ENCODE measurements around the gene LRP3.

Gene LRP3

GRCh38 chr19:33212436-33213172 lies 18.5 kb downstream of the LRP3 start:
- DNase-seq (ENCODE audit: extremely low spot score) = no peak
- TF ChIP-seq L3MBTL2 (conservative IDR thresholded peaks at IDR 0.05) (no peak), TARDBP (IDR thresholded peaks at IDR 0.05) (no peak), ZNF384 (IDR thresholded peaks at IDR 0.05) (no peak), NFRKB (IDR thresholded peaks at IDR 0.05) (no peak), LEF1 (IDR thresholded peaks at IDR 0.05; ENCODE audit: borderline replicate concordance) (no peak), SP1 (IDR thresholded peaks at IDR 0.05) (no peak), CTBP1 (IDR thresholded peaks at IDR 0.05; ENCODE audit: borderline replicate concordance) (no peak), FOXA1 (IDR thresholded peaks at IDR 0.05) (no peak), HDGF (IDR thresholded peaks at IDR 0.05; ENCODE audit: borderline replicate concordance) (no peak), BHLHE40 (IDR thresholded peaks at IDR 0.05; ENCODE audit: borderline replicate concordance) (no peak)
- ChIA-PET CTCF (no interaction called here), POLR2A (no interaction called here)

DNA sequence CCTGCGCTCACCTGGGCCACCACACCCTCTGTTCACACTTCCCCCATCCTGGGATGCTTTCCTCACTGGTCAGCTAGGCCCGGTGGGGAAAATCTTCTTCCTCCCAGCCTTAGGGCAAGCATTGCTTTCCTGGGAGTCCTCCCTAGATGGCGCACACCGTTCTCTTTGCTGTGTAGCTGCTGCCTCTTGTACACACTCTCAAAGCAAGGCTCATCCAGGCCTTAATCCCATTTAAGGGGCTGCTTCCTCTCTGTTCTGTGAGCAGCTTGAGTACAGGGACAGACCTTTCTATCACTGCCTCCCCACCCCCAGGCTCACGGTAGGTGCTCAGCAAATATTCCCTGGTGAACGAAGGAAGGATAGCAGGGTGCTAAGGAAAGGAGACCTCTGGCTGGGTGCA lies 20.5 kb downstream of the LRP3 start:
- ChIA-PET POLR2A (no interaction called here), CTCF (no interaction called here)
- TF ChIP-seq L3MBTL2 (conservative IDR thresholded peaks at IDR 0.05) (no peak), CTBP1 (IDR thresholded peaks at IDR 0.05; ENCODE audit: borderline replicate concordance) (no peak), PKNOX1 (IDR thresholded peaks at IDR 0.05) (no peak), TARDBP (IDR thresholded peaks at IDR 0.05) (no peak), FOXM1 (IDR thresholded peaks at IDR 0.05; ENCODE audit: borderline replicate concordance) (no peak), ARNT (IDR thresholded peaks at IDR 0.05) (no peak), ELF4 (IDR thresholded peaks at IDR 0.05) (no peak), ZNF384 (IDR thresholded peaks at IDR 0.05) (no peak), BHLHE40 (IDR thresholded peaks at IDR 0.05; ENCODE audit: borderline replicate concordance) (no peak), FOXA1 (IDR thresholded peaks at IDR 0.05) (no peak), NFRKB (IDR thresholded peaks at IDR 0.05) (no peak)
- DNase-seq (ENCODE audit: extremely low spot score) = peak; percentile 59

DNA sequence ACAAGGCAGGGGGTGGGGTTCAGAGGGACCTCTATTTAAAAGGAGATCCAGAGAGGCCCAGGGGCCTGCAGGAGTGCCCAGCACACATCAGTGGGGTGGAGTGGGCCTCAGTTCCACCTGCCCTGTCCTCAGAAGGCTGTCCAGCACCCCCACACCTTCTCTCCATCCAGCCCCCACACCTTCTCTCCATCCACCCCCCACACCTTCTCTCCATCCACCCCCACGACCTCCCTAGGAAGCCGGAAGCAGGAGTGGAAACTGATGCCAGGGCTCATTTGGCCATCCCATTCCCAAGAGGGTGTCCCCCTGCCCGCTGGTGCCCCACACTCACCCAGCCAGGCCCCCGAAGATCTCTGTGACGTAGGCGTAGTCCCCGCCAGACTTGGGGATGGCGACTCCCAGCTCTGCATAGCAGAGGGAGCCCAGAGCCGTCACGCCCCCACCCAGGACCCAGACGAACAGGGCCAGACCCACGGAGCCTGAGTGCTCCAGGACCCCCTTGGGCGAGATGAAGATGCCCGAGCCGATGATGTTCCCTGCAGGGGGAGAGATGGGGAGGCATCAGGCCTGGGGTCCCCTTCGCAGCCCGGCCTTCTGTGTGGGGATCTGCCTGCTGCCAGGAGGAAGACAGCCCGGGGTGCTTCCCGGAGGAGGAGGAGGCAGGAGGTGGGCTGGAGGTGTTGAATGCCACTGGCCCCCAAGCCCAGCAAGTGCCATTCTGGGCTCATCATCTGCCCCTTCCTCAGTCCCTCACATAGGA lies 21.5 kb downstream of the LRP3 start:
- CTCF ChIA-PET = no interaction called here
- TF ChIP-seq NFRKB (IDR thresholded peaks at IDR 0.05) (no peak), HDGF (IDR thresholded peaks at IDR 0.05; ENCODE audit: borderline replicate concordance) (no peak), ZNF384 (IDR thresholded peaks at IDR 0.05) (no peak), L3MBTL2 (conservative IDR thresholded peaks at IDR 0.05) (no peak), TARDBP (IDR thresholded peaks at IDR 0.05) (no peak), ARNT (IDR thresholded peaks at IDR 0.05) (no peak), CTBP1 (IDR thresholded peaks at IDR 0.05; ENCODE audit: borderline replicate concordance) (no peak), ELF4 (IDR thresholded peaks at IDR 0.05) (no peak), SP1 (IDR thresholded peaks at IDR 0.05) (no peak), SUZ12 (IDR thresholded peaks at IDR 0.05) (no peak), FOXA1 (IDR thresholded peaks at IDR 0.05) (no peak), PKNOX1 (IDR thresholded peaks at IDR 0.05) (no peak), FOXM1 (IDR thresholded peaks at IDR 0.05; ENCODE audit: borderline replicate concordance) (no peak), FOXK2 (IDR thresholded peaks at IDR 0.05) (no peak), LEF1 (IDR thresholded peaks at IDR 0.05; ENCODE audit: borderline replicate concordance) (no peak), BHLHE40 (IDR thresholded peaks at IDR 0.05; ENCODE audit: borderline replicate concordance) (no peak)
- POLR2A ChIA-PET = no interaction called here
- DNase-seq (ENCODE audit: extremely low spot score) = no peak

- DNase-seq (ENCODE audit: extremely low spot score) = no peak
- CTCF ChIA-PET = no interaction called here
- TF ChIP-seq CTBP1 (IDR thresholded peaks at IDR 0.05; ENCODE audit: borderline replicate concordance) = no peak
- POLR2A ChIA-PET = no interaction called here
Measured at GRCh38 chr19:33216198-33216830, 22.2 kb downstream of the LRP3 start.

DNA sequence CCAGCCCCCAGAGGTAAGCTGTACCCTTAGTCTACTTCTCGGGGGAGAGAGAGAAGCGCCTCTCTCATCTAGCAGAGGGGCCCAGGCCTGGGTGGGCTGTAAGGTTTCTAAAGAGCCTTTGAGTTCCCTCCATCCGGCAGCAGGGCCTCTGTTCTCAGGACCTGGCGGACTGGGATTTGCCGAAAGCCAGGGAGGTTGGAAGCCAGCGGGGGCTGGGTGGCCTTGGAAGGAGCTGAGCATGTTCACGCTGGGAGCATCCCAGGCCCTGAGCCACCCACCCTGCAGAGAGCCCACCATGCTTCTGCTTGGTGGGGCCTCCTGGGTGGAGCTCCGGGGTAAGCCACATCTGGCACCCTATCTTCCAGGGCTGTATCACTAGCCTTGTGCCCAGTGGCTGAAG lies 23.8 kb downstream of the LRP3 start:
- TF ChIP-seq NFRKB (IDR thresholded peaks at IDR 0.05) (no peak), FOXA1 (IDR thresholded peaks at IDR 0.05) (no peak), TARDBP (IDR thresholded peaks at IDR 0.05) (no peak), PKNOX1 (IDR thresholded peaks at IDR 0.05) (no peak), ARNT (IDR thresholded peaks at IDR 0.05) (no peak), BHLHE40 (IDR thresholded peaks at IDR 0.05; ENCODE audit: borderline replicate concordance) (no peak), SUZ12 (IDR thresholded peaks at IDR 0.05) (no peak), L3MBTL2 (conservative IDR thresholded peaks at IDR 0.05) (no peak), HDGF (IDR thresholded peaks at IDR 0.05; ENCODE audit: borderline replicate concordance) (no peak), FOXM1 (IDR thresholded peaks at IDR 0.05; ENCODE audit: borderline replicate concordance) (no peak), ELF4 (IDR thresholded peaks at IDR 0.05) (no peak), SP1 (IDR thresholded peaks at IDR 0.05) (no peak), ZNF384 (IDR thresholded peaks at IDR 0.05) (no peak), CTBP1 (IDR thresholded peaks at IDR 0.05; ENCODE audit: borderline replicate concordance) (no peak), LEF1 (IDR thresholded peaks at IDR 0.05; ENCODE audit: borderline replicate concordance) (no peak), FOXK2 (IDR thresholded peaks at IDR 0.05) (no peak)
- no peak for DNase-seq (ENCODE audit: extremely low spot score)
- CTCF ChIA-PET = no interaction called here
- POLR2A ChIA-PET = no interaction called here

Data from HEK293T (cell line).